Measurements from ENCODE around the gene PNPLA6. TPM values are rescaled to one million over a fixed set of nuclear protein-coding genes. Genes with fewer than 3 reads are reported as not detected.

The PNPLA6 gene
- total RNA-seq, 3 donors from 2014 or later: 85.7 to 136 (median 121) TPM

GRCh38 chr19:7550169-7550770 is 14.8 kb downstream of the PNPLA6 start:
- no peak for ATAC-seq
- DNase-seq: peak; percentile 30 to 63 (median 55)
- intact Hi-C loops (cut with DNase I, micrococcal nuclease): no loop called here
- H3K9me3 ChIP-seq: no peaks in the 10 kb centered on the region
- H3K4me1 ChIP-seq (ENCODE audit: low read depth): peaks cover 5% of the 10 kb centered on the region
- no peak overlapping the region for H3K4me3 ChIP-seq
- H3K36me3 ChIP-seq (ENCODE audit: low read depth): no peaks in the 10 kb centered on the region
- no peak for TF ChIP-seq CTCF (IDR thresholded peaks at IDR 0.05)

- intact Hi-C loops (cut with DNase I, micrococcal nuclease): no loop called here
- no peaks in the 10 kb centered on the region for H3K36me3 ChIP-seq (ENCODE audit: low read depth)
- no peak overlapping the region for H3K4me3 ChIP-seq
- TF ChIP-seq CTCF (IDR thresholded peaks at IDR 0.05): no peak
- DNase-seq: peak; percentile 81 to 86 (median 81)
- H3K4me1 ChIP-seq (ENCODE audit: low read depth): peaks cover 4% of the 10 kb centered on the region
- no peaks in the 10 kb centered on the region for H3K9me3 ChIP-seq
- peak; percentile 91 for ATAC-seq
Measured at GRCh38 chr19:7550987-7551761, 15.7 kb downstream of the PNPLA6 start.

DNA sequence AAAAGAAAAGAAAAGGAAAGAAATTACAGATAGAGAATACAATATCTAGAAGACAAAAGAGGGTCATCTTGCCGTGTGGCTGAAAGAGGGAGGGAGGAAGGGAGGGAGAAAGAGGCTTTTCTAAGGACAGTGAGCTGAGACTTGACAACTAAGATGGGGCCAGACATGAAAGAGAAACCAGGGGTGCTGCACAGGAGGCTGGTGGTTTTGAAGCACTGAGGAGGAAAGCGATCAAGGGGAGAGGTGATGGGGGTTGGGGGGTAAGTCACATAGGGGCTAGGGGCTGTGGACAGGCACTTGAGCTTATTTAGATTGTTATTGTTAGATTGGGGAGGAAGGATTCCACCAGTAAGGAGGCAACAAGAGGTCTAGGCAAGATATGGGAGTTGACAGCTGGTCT is 17.3 kb downstream of the PNPLA6 start:
- ATAC-seq: no peak
- Histone ChIP-seq H3K36me3 (ENCODE audit: low read depth) (no peaks in the 10 kb centered on the region), H3K4me1 (ENCODE audit: low read depth) (no peaks in the 10 kb centered on the region), H3K4me3 (no peak overlapping the region), H3K9me3 (no peaks in the 10 kb centered on the region)
- DNase-seq: no peak
- intact Hi-C loops (cut with DNase I, micrococcal nuclease): no loop called here
- TF ChIP-seq CTCF (IDR thresholded peaks at IDR 0.05): no peak

GRCh38 chr19:7554565-7554964 is 19.0 kb downstream of the PNPLA6 start:
- intact Hi-C loops (cut with DNase I, micrococcal nuclease): no loop called here
- no peak overlapping the region for H3K4me3 ChIP-seq
- no peak for DNase-seq
- no peaks in the 10 kb centered on the region for H3K36me3 ChIP-seq (ENCODE audit: low read depth)
- H3K4me1 ChIP-seq (ENCODE audit: low read depth): no peaks in the 10 kb centered on the region
- no peak for ATAC-seq
- no peaks in the 10 kb centered on the region for H3K9me3 ChIP-seq
- TF ChIP-seq CTCF (IDR thresholded peaks at IDR 0.05): no peak

- Histone ChIP-seq H3K36me3 (ENCODE audit: low read depth) (no peaks in the 10 kb centered on the region), H3K4me1 (ENCODE audit: low read depth) (no peaks in the 10 kb centered on the region), H3K4me3 (no peak overlapping the region), H3K9me3 (no peaks in the 10 kb centered on the region)
- peak in 2 of 3 donors; percentile 62 to 70 for DNase-seq
- intact Hi-C loops (cut with DNase I, micrococcal nuclease): no loop called here
- no peak for TF ChIP-seq CTCF (IDR thresholded peaks at IDR 0.05)
- ATAC-seq: peak; percentile 58
Measured at GRCh38 chr19:7554990-7555864, 19.7 kb downstream of the PNPLA6 start.
